Measurements from ENCODE around the gene FMO4.
A peak's percentile ranks its signal among the peaks of the same experiment; 100 is the strongest.

Gene FMO4

GRCh38 chr1:171311771-171312558 lies 2.0 kb upstream of the FMO4 start:
- H3K36me3 ChIP-seq (ENCODE audit: control insufficient read depth, insufficient read depth, low read length): no peaks in the 10 kb centered on the region
- no peak overlapping the region for H3K9ac ChIP-seq
- H3K4me3 ChIP-seq (ENCODE audit: low read depth, low read length): no peak overlapping the region
- no peaks in the 10 kb centered on the region for H3K27me3 ChIP-seq (ENCODE audit: control insufficient read depth, insufficient read depth, low read length)
- H2AFZ ChIP-seq: no peak overlapping the region
- H3K9me3 ChIP-seq (ENCODE audit: control insufficient read depth, low read length): no peaks in the 10 kb centered on the region
- TF ChIP-seq CTCF (IDR thresholded peaks at IDR 0.05): no peak
- H3K79me2 ChIP-seq: no peaks in the 10 kb centered on the region
- H3K4me2 ChIP-seq (ENCODE audit: low read length): no peak overlapping the region
- no peak overlapping the region for H3K27ac ChIP-seq
- no peaks in the 10 kb centered on the region for H3K4me1 ChIP-seq

- TF ChIP-seq CTCF (IDR thresholded peaks at IDR 0.05): no peak
Measured at GRCh38 chr1:171313319-171313834, 606 bp upstream of the FMO4 start.

GRCh38 chr1:171329251-171329650 lies 15.3 kb downstream of the FMO4 start:
- Histone ChIP-seq H3K27me3 (ENCODE audit: control insufficient read depth, insufficient read depth, low read length) (no peaks in the 10 kb centered on the region), H3K9ac (no peak overlapping the region), H3K27ac (no peak overlapping the region), H3K36me3 (ENCODE audit: control insufficient read depth, insufficient read depth, low read length) (no peaks in the 10 kb centered on the region), H3K4me3 (ENCODE audit: low read depth, low read length) (no peak overlapping the region), H3K4me2 (ENCODE audit: low read length) (no peak overlapping the region), H2AFZ (no peak overlapping the region), H3K9me3 (ENCODE audit: control insufficient read depth, low read length) (no peaks in the 10 kb centered on the region), H3K4me1 (no peaks in the 10 kb centered on the region), H3K79me2 (no peaks in the 10 kb centered on the region)
- no peak for TF ChIP-seq CTCF (IDR thresholded peaks at IDR 0.05)

More at GRCh38 chr1:171313319-171313834, 606 bp upstream of the FMO4 start:
- Histone ChIP-seq H3K79me2 (no peaks in the 10 kb centered on the region), H3K36me3 (ENCODE audit: control insufficient read depth, insufficient read depth, low read length) (no peaks in the 10 kb centered on the region), H3K4me3 (ENCODE audit: low read depth, low read length) (peak overlapping the region; percentile 70), H3K9me3 (ENCODE audit: control insufficient read depth, low read length) (no peaks in the 10 kb centered on the region), H3K27me3 (ENCODE audit: control insufficient read depth, insufficient read depth, low read length) (no peaks in the 10 kb centered on the region), H3K4me2 (ENCODE audit: low read length) (no peak overlapping the region), H2AFZ (peak overlapping the region; percentile 82), H3K27ac (no peak overlapping the region), H3K4me1 (no peaks in the 10 kb centered on the region), H3K9ac (no peak overlapping the region)

- Histone ChIP-seq H3K36me3 (ENCODE audit: control insufficient read depth, insufficient read depth, low read length) (no peaks in the 10 kb centered on the region), H3K9me3 (ENCODE audit: control insufficient read depth, low read length) (no peaks in the 10 kb centered on the region), H3K4me3 (ENCODE audit: low read depth, low read length) (no peak overlapping the region), H3K27me3 (ENCODE audit: control insufficient read depth, insufficient read depth, low read length) (no peaks in the 10 kb centered on the region), H3K79me2 (no peaks in the 10 kb centered on the region), H3K4me1 (no peaks in the 10 kb centered on the region), H3K27ac (no peak overlapping the region), H2AFZ (no peak overlapping the region), H3K4me2 (ENCODE audit: low read length) (no peak overlapping the region), H3K9ac (no peak overlapping the region)
- no peak for TF ChIP-seq CTCF (IDR thresholded peaks at IDR 0.05)
Measured at GRCh38 chr1:171334024-171334640, 20.1 kb downstream of the FMO4 start.

All from parathyroid adenoma (tissue), 2 donors.